ENCODE results near the gene RIMBP3C. TPM values are rescaled to one million over a fixed set of nuclear protein-coding genes. Genes with fewer than 3 reads are reported as not detected.
"Not testable (repeated sequence)": the region's sequence is repeated elsewhere in the genome, so short reads cannot be mapped to it uniquely, and the experiment has no call there.

Gene RIMBP3C
- polyA plus RNA-seq, 1 donor from 2014 or later: 0.07 TPM

DNA sequence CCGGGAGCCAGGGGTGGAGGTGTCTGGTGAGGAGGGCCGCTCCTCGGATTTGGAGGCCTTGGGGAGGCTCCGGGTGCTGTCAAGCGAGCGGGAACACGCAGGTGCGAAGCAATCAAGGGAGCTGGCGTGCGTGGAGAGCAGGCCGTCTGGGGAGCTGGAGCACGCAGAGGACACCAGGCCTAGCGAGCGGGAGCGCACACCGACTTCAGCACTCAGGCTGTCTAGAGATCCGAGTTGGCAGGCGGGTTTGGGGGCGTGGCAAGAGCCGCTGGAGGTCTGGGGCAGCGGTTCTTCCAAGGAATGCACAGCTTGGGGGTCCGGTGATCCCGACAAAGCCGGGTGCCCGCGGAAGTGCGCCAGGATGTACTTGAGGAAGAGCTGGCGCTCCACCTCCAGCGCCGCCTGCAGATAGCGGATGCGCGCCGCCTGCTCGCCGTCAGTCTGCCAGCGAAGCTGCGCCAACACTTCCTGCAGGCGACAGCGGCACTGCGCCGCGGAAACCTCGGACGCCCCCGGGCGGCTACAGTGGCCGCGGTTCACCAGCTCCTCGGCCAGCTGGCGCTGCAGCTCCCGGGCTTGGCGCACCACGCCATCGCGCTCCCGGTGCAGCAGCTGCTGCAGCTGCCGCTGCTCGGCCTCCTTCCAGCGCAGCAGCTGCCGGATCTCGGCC, 1.1 kb downstream of the RIMBP3C start:
- not testable (repeated sequence) for H3K27ac ChIP-seq (ENCODE audit: low read length); H3F3A ChIP-seq (ENCODE audit: insufficient read depth, low read length, poor library complexity, severe bottlenecking); H4K20me1 ChIP-seq (ENCODE audit: insufficient read depth); H2AFZ ChIP-seq (ENCODE audit: low read depth, low read length); H3K4me2 ChIP-seq (ENCODE audit: low read length); H3K36me3 ChIP-seq (ENCODE audit: insufficient read depth, low read length); H3K9ac ChIP-seq (ENCODE audit: low read length); H3K27me3 ChIP-seq (ENCODE audit: insufficient read depth, low read depth, low read length); H3K4me3 ChIP-seq (ENCODE audit: low read length); H3K79me2 ChIP-seq (replicated peaks; ENCODE audit: insufficient read depth, low read length); H3K9me3 ChIP-seq (ENCODE audit: low read length); H3K9me2 ChIP-seq (ENCODE audit: insufficient read depth, low read length)

DNA sequence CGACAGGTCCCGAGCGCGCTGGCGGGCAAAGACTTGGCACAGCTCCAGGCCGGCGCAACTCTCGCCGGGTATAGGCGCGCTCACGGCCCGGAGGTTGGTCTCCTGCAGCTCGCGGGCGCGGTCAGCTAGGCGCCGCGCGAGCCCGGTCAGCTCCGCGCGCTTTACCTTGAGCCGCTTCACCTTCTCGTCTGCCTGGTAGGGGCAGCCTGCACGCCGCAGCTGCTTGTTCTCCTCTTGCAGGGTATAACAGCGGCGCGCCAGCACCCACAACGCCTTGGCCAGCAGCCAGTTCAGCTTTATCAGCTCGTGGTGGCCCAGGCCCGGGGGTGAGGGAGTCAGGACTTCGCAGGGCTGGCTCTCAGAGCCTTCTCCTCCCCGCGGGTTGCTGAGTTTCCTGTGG, 1.7 kb downstream of the RIMBP3C start:
- not testable (repeated sequence) for H3K4me2 ChIP-seq (ENCODE audit: low read length); H4K20me1 ChIP-seq (ENCODE audit: insufficient read depth); H3K4me3 ChIP-seq (ENCODE audit: low read length); H3K27me3 ChIP-seq (ENCODE audit: insufficient read depth, low read depth, low read length); H3K9me3 ChIP-seq (ENCODE audit: low read length); H3K27ac ChIP-seq (ENCODE audit: low read length); H3F3A ChIP-seq (ENCODE audit: insufficient read depth, low read length, poor library complexity, severe bottlenecking); H3K9ac ChIP-seq (ENCODE audit: low read length); H3K36me3 ChIP-seq (ENCODE audit: insufficient read depth, low read length); H3K9me2 ChIP-seq (ENCODE audit: insufficient read depth, low read length); H2AFZ ChIP-seq (ENCODE audit: low read depth, low read length); H3K79me2 ChIP-seq (replicated peaks; ENCODE audit: insufficient read depth, low read length)

DNA sequence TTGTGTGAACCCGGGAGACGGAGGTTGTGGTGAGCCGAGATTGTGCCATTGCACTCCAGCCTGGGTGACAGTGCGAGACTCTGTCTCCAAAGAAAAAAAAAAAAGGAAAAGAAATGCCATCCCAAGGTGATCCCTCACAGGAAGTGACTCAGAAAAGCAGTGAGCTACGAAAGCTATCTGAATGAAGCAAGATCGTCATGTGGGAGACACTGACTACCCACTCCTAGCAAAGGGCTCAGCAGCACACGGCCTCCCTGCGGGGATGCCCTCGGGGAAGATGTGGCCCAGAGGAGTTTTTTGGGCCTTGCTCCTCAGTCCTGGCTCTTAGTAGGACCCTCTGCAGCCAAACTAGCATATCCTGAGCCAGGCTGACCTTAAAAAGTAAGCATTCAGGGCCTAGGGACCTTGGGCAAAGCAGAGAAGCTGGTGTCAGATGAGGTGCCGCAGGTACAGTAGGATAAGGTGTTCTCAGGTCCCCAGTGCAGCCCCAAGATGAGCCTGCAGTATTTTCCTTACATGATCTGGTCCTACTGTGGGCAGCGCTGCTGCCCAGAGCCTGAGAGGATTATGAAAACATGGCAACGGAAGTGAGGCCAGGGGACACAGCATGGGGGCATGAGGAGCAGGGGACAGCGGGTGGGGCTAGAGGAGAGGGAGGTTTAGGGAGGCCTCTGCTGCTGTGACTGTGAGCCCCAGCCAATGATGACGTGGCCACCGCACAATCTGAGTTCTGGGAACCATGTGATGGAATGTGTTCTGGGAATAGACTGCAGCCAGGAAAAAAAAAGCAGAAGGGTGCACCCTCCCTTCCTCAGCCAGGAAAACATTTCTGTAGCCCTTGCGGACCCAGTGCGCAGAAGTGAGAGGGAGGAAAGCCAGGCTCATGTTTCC, 6.6 kb downstream of the RIMBP3C start:
- not testable (repeated sequence) for H3K4me2 ChIP-seq (ENCODE audit: low read length); H3K9me2 ChIP-seq (ENCODE audit: insufficient read depth, low read length)

GRCh38 chr22:21539862-21540261, 11.4 kb downstream of the RIMBP3C start:
- H3K27me3 ChIP-seq (ENCODE audit: insufficient read depth, low read depth, low read length); H3K36me3 ChIP-seq (ENCODE audit: insufficient read depth, low read length); H3K79me2 ChIP-seq (replicated peaks; ENCODE audit: insufficient read depth, low read length); H2AFZ ChIP-seq (ENCODE audit: low read depth, low read length); H3K4me2 ChIP-seq (ENCODE audit: low read length); H3K9me3 ChIP-seq (ENCODE audit: low read length); H3K9ac ChIP-seq (ENCODE audit: low read length); H3K27ac ChIP-seq (ENCODE audit: low read length); H3F3A ChIP-seq (ENCODE audit: insufficient read depth, low read length, poor library complexity, severe bottlenecking); H3K4me3 ChIP-seq (ENCODE audit: low read length); H4K20me1 ChIP-seq (ENCODE audit: insufficient read depth); H3K9me2 ChIP-seq (ENCODE audit: insufficient read depth, low read length): not testable (repeated sequence)

More for the DNA sequence above, 6.6 kb downstream of the RIMBP3C start:
- H4K20me1 ChIP-seq (ENCODE audit: insufficient read depth); H3K36me3 ChIP-seq (ENCODE audit: insufficient read depth, low read length); H3K9ac ChIP-seq (ENCODE audit: low read length); H3K4me3 ChIP-seq (ENCODE audit: low read length); H3K27ac ChIP-seq (ENCODE audit: low read length); H3F3A ChIP-seq (ENCODE audit: insufficient read depth, low read length, poor library complexity, severe bottlenecking); H3K9me3 ChIP-seq (ENCODE audit: low read length); H3K27me3 ChIP-seq (ENCODE audit: insufficient read depth, low read depth, low read length); H2AFZ ChIP-seq (ENCODE audit: low read depth, low read length); H3K79me2 ChIP-seq (replicated peaks; ENCODE audit: insufficient read depth, low read length): not testable (repeated sequence)

DNA sequence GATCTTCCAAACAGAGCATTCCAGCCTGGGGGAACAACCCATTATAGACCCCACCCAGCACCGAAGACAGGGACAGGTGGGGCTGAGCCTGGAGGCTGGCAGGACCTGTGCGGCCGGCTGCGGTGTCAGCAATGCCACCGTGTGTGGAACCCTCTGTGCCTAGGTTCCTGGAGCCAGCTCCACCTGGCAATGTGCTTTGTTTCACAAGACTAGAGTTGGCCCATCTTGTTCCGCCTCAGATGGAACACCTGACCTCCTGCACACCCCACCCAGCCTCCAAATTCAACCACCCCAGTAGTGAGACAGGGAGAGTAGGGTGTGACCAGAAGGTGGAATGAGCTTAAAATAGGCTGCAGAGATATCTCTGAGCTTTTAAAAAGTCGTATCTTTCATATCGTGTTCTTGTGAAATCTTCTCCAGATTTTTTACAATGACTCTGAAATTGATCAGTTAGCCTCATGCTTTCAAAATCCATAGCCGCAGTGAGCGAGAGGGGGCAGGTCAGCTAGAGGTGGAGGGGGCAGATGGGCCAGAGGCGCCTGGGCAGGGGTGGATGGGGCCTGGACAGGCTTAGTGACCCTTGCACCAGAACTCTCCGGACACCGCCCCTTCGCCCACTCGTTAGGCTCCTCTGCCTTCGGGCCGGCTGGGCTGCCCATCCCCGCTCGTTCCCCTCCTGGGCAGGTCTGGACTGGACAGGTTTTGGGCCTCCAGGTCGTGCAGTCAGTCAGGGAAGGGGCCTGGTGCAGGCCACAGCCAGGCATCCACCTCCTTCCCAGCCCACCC, 18.2 kb downstream of the RIMBP3C start:
- not testable (repeated sequence) for H3K27me3 ChIP-seq (ENCODE audit: insufficient read depth, low read depth, low read length); H3K36me3 ChIP-seq (ENCODE audit: insufficient read depth, low read length)

DNA sequence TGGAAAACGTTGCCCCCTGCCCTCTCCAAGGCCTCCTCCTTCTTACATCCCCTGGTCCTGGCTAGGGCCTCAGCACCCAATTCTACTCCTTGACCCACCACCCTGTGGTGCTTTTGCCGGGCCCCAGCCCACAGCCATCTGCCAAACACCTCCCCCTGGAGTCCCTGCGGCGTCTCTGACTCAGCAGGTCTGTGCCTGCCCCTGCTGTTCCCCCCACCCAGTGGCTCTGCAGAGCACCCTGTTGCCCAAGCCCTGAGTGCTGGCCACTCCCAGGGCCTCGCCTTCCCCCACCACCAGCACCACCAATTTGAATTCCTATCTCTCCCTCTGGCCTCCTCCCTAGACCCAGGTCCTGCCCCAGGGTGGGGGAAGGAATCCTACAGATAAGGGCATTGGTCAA, 19.7 kb downstream of the RIMBP3C start:
- H3K36me3 ChIP-seq (ENCODE audit: insufficient read depth, low read length): not testable (repeated sequence)

More for the DNA sequence above, 18.2 kb downstream of the RIMBP3C start:
- not testable (repeated sequence) for H3K27ac ChIP-seq (ENCODE audit: low read length); H3K4me2 ChIP-seq (ENCODE audit: low read length); H3K4me3 ChIP-seq (ENCODE audit: low read length); H3K79me2 ChIP-seq (replicated peaks; ENCODE audit: insufficient read depth, low read length); H3K9me2 ChIP-seq (ENCODE audit: insufficient read depth, low read length); H3K9ac ChIP-seq (ENCODE audit: low read length); H3K9me3 ChIP-seq (ENCODE audit: low read length); H2AFZ ChIP-seq (ENCODE audit: low read depth, low read length); H4K20me1 ChIP-seq (ENCODE audit: insufficient read depth); H3F3A ChIP-seq (ENCODE audit: insufficient read depth, low read length, poor library complexity, severe bottlenecking)

DNA sequence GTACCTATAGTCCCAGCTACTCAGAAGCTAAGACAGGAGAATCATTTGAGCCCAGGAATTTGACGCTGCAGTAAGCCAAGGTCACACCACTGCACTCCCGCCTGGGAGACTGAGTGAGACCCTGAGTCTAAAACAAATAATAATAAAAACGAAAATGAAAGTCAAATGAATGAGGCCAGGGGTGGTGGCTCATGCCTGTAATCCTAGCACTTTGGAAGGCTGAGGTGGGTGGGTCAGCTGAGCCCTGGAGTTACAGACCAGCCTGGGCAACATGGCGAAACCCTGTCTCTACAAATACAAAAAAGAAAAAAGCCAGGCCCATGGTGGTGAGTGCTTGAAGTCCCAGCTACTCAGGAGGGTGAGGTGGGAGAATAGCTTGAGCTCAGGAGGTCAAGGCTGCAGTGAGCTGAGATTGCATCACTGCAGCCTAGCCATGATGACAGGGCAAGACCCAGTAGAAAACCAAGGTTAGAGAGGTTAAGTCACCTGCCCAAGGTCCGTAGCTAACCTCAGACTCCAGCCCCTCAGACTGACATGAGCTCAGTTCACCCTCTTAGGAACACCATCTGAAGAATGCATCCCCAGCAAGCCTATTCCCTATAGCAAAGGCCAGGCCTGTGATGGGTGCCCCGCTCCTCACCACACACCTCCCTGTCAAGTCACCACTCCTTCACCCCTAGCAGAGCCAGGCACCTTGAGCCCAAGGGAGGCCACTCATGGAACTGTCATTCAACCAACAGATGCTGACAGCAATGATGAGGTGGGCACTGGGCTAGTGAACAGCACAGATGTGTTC, 24.4 kb downstream of the RIMBP3C start:
- H3K9ac ChIP-seq (ENCODE audit: low read length); H3K4me2 ChIP-seq (ENCODE audit: low read length); H3K9me2 ChIP-seq (ENCODE audit: insufficient read depth, low read length); H3K9me3 ChIP-seq (ENCODE audit: low read length); H3K4me3 ChIP-seq (ENCODE audit: low read length); H3K36me3 ChIP-seq (ENCODE audit: insufficient read depth, low read length); H4K20me1 ChIP-seq (ENCODE audit: insufficient read depth); H2AFZ ChIP-seq (ENCODE audit: low read depth, low read length); H3F3A ChIP-seq (ENCODE audit: insufficient read depth, low read length, poor library complexity, severe bottlenecking); H3K79me2 ChIP-seq (replicated peaks; ENCODE audit: insufficient read depth, low read length); H3K27ac ChIP-seq (ENCODE audit: low read length); H3K27me3 ChIP-seq (ENCODE audit: insufficient read depth, low read depth, low read length): not testable (repeated sequence)

More for the DNA sequence above, 19.7 kb downstream of the RIMBP3C start:
- not testable (repeated sequence) for H4K20me1 ChIP-seq (ENCODE audit: insufficient read depth); H3K9ac ChIP-seq (ENCODE audit: low read length); H3K4me3 ChIP-seq (ENCODE audit: low read length); H3K27ac ChIP-seq (ENCODE audit: low read length); H3K9me2 ChIP-seq (ENCODE audit: insufficient read depth, low read length); H2AFZ ChIP-seq (ENCODE audit: low read depth, low read length); H3K4me2 ChIP-seq (ENCODE audit: low read length); H3K9me3 ChIP-seq (ENCODE audit: low read length); H3K79me2 ChIP-seq (replicated peaks; ENCODE audit: insufficient read depth, low read length); H3K27me3 ChIP-seq (ENCODE audit: insufficient read depth, low read depth, low read length); H3F3A ChIP-seq (ENCODE audit: insufficient read depth, low read length, poor library complexity, severe bottlenecking)
